ENCODE results near the gene OR13G1.
"Not testable (repeated sequence)": the region's sequence is repeated elsewhere in the genome, so short reads cannot be mapped to it uniquely, and the experiment has no call there.

The OR13G1 gene

DNA sequence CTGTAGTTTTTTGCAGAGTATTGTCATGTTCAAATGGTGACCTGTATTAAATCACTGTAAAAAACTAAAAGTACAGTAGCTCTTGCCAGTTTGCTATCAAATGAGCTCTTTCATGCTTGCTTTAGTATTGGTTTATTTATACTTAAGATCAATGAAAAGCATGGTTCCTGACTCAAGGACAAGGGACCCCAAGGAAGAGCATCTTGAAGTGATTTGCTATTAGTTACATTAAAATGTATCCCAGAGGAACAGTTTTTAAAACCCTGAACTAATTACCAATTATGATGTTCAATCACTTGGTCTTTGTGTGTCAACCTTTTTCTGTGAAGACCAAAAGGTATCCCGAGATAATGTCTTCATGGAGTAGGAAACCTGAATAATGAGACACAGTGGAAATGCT, at the start of gene OR13G1:
OR13G1 (minus strand) TSS at position 101 of the 400 bp plus-strand sequence. CDS start 6,698 bp downstream, outside the sequence.
- no peak for DNase-seq (ENCODE audit: low read depth in 2 of 2)

GRCh38 chr1:247721222-247721621, 41.7 kb upstream of the OR13G1 start:
- no peak for DNase-seq (ENCODE audit: low read depth in 2 of 2)

GRCh38 chr1:247716546-247716945, 37.0 kb upstream of the OR13G1 start, which contains the start of gene OR6F1:
Gene OR6F1 (minus strand): TSS chr1:247716646. CDS start chr1:247712755, 3,891 bp downstream.
- no peak for DNase-seq (ENCODE audit: low read depth in 2 of 2)

DNA sequence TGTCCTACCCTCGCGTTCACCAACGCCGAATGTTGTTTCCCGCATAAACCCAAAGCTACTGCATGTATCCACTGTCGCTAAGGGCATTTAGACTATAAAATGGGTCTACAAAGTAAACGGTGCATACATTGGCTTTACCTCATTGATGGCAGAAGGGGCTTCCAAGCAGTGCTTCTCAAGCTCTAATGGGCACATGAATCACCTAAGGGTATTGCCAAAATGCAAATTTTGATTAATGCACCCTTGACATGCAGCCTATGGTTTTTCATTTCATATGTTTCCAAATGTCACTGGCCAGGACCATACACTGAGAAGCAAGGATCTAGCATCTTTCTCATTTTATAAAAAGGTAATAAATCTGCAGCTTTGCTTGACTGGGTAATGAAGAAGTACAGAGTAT, 34.2 kb upstream of the OR13G1 start:
- no peak for DNase-seq (ENCODE audit: low read depth in 2 of 2)

DNA sequence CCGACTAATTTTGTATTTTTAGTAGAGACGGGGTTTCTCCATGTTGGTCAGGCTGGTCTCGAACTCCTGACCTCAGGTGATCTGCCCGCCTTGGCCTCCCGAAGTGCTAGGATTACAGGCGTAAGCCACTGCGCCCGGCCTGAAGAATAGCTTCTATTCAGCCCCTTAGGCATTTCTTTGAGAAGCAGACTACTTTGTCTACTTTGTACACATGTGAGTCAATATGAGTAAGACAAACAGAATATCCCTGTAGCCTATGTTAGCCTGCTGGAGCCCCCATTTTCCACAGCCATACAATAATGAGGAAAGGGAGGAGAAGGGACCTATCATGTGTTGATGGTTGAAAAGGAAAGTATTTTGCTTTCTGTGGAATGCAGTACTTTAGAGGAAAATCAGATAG, 31.1 kb upstream of the OR13G1 start:
- not testable (repeated sequence) for DNase-seq (ENCODE audit: low read depth in 2 of 2)

DNA sequence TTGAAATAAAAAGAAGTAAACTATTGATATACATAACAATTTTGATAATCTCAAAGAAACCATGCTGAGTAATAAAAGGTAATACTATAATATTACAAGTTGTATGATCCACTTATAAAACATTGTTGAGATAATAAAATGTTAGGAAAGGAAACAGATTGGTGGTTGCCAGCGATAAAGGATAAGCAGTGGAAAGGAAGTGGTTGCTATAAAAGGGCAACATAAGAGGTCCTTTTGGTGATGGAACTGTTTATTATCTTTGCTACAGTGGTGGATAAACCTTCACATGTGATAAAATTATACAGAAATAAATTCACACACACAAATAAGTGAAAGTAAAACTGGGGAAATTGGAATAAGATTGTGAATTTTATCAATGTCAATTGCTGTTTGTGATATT, 21.8 kb upstream of the OR13G1 start:
- no peak for DNase-seq (ENCODE audit: low read depth in 2 of 2)

- DNase-seq (ENCODE audit: low read depth in 2 of 2), result peak in 1 of 2 donors; percentile 4
Observed at GRCh38 chr1:247681288-247681897, 1.9 kb upstream of the OR13G1 start.

- no peak for DNase-seq (ENCODE audit: low read depth in 2 of 2)
Observed at GRCh38 chr1:247680171-247680570, 632 bp upstream of the OR13G1 start.

DNA sequence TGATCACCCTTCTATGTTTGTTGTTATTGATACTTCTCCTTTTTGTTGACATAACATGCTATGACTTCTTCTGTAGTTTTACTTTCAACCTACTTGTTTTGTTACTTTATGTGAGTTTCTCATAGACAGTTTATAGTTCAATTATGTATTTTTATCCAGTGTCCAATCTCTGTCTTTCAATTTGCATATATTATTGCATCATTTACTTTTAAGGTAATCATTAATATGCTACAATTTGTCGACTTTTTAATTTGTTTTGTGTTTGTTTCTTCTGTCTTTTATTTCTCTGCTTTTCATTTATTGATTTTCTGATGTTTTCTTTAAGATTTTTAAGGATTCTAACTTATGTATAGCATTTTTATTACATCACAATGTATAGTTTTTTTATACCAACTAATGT, 10.3 kb downstream of the OR13G1 start:
- no peak for DNase-seq (ENCODE audit: low read depth in 2 of 2)

- DNase-seq (ENCODE audit: low read depth in 2 of 2), result no peak
Observed at GRCh38 chr1:247656221-247656875, 23.2 kb downstream of the OR13G1 start.

GRCh38 chr1:247653040-247653439, 26.5 kb downstream of the OR13G1 start:
- no peak for DNase-seq (ENCODE audit: low read depth in 2 of 2)

- no peak for DNase-seq (ENCODE audit: low read depth in 2 of 2)
Observed at GRCh38 chr1:247647864-247648263, 31.7 kb downstream of the OR13G1 start.

DNA sequence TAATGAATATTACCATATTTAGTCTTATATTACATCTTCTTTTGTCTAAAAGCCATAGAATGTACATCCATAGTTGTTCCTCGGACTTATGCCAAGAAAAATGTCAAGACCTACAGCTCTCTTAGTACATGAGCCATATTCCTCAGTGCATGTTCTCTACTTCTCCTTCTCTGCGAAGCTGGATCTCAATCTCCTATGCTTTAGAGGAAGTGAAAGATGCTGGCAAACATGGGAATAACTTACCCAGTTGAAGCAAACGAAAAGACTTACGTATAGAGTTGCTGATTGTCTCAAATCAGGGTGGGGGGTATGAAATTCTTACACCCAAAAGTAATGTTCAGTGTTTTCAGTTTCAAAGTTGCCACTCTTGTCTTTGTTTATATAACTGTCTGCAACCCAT, 32.7 kb downstream of the OR13G1 start:
- DNase-seq (ENCODE audit: low read depth in 2 of 2), result no peak

DNA sequence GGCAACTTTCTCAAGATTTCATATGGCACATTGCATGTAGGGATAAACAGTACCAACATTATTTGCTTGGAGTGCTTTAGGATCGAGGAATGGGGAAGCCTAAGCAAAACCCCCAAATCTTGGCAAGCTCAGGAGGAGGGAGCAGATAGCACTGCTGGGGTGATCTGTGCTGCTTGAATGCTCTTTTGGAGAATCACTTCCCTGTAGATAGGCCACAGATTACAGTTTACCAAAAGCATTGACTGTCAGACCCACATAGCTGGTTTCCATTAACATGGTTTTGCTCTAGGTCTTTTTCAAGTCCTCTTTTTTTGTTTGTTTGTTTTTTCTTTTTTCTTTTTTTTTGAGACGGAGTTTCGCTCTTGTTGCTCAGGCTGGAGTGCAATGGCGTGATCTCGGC, 36.8 kb downstream of the OR13G1 start:
- no peak for DNase-seq (ENCODE audit: low read depth in 2 of 2)

GRCh38 chr1:247639381-247639981, 40.1 kb downstream of the OR13G1 start:
- peak; percentile 15 to 37 for DNase-seq (ENCODE audit: low read depth in 2 of 2)

- no peak for DNase-seq (ENCODE audit: low read depth in 2 of 2)
Observed at GRCh38 chr1:247638781-247639180, 40.8 kb downstream of the OR13G1 start.

DNA sequence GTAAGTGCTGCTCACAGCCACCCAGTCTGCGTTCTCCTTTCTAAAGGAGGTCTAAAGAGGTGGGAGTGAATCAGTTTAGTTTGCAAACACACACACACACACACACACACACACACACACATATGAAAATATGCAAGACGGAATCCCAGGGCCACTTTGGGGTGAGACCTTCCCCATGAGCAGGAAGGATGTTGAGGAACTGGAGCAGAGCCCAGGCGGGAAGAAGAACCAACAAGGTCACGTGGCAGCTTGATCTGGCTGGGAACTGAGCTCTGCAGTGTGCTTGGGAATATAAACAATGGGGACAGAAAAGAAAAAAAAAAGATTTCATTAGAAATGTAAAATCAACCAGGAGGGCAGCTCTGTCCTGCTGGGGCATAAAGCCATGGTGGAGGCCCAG, 41.5 kb downstream of the OR13G1 start:
- no peak for DNase-seq (ENCODE audit: low read depth in 2 of 2)

- DNase-seq (ENCODE audit: low read depth in 2 of 2), result no peak
Observed at GRCh38 chr1:247627951-247628350, 51.6 kb downstream of the OR13G1 start.

All from stimulated activated CD8-positive, alpha-beta memory T cell treated with anti-CD3 and anti-CD28 coated beads, Interleukin-2, amount 100 ng/mL, for 48 hours (primary cell).